Heart left ventricle (tissue), 13 donors: Measurements from ENCODE around the gene ABL1.

Experiments used
- CTCF ChIP-seq, 12 donors: fragments of 200-600 bp; sonication (generic) in 4 of 12; IDR thresholded peaks; one replicate each; pipeline versions ENCODE4 v1.5.0 to v1.8.0; 2018 to 2022; ENCODE audit warnings: antibody characterized with exemption in 12 of 12, mild to moderate bottlenecking in 5 of 12
- POLR2A ChIP-seq, 2 donors: fragments of 450-650 bp; IDR thresholded peaks; one replicate each; pipeline ENCODE4 v1.6.1; 2017; ENCODE audit warnings: antibody characterized with exemption in 2 of 2, mild to moderate bottlenecking in 2 of 2, moderate library complexity in 2 of 2
- donor health status: ischemic (EF 13 %, LVEDD 7.1; RV severe dilation, severe dysfunction).
- donor health status: DM: no; HTN: yes; CAD: no.
- donor health status: DM: no; HTN: no; CAD: no.
- donor health status: ischemic (EF 25% LVEDD 6.9; RV normal size, moderate dysfunction).
- donor health status: ischemic (EF 25% LVEDD 5.7; RV mildly dilated, moderate dysfunction).
- donor health status: ischemic (EF 35%, LVEDD 5.7; RV mildly dilated, moderate dysfunction).
- donor health status: nonischemic (EF 11% LVEDD 7.7; RV severe dilation, severe dysfunction).
- donor health status: DM: yes; HTN: yes; CAD: no.
- donor health status: PGD.
- donor health status: ischemic (EF 29% LVEDD 5.4; RV normal size, mild dysfunction).
- donor health status: nonischemic (EF 23%, LVEDD 6.1; RV moderate dilation, normal function).

GRCh38 chr9:130825351-130825651 is 9.8 kb upstream of the ABL1 start:
- TF ChIP-seq CTCF (IDR thresholded peaks at IDR 0.05) (no peak), POLR2A (IDR thresholded peaks at IDR 0.05) (no peak)
